Panc1 (cell line): ENCODE data around the gene HS6ST3.

ENCODE experiments used
- CTCF ChIP-seq: fragments of 450-650 bp; IDR thresholded peaks from 2 replicates; pipeline ENCODE4 v1.5.1; 2017; ENCODE audit warnings: mild to moderate bottlenecking
- POLR2AphosphoS5 ChIP-seq: IDR thresholded peaks from 2 replicates; pipeline ENCODE4 v1.6.1; 2012; ENCODE audit warnings: mild to moderate bottlenecking, low read depth, low read length, moderate library complexity
- SIN3A ChIP-seq: IDR thresholded peaks from 2 replicates; pipeline ENCODE4 v1.6.1; 2012; ENCODE audit warnings: low read depth, mild to moderate bottlenecking, low read length, moderate library complexity, borderline replicate concordance; ENCODE audit not compliant: insufficient read depth
- TCF7L2 ChIP-seq: IDR thresholded peaks from 2 replicates; pipeline ENCODE4 v1.6.1; 2011; ENCODE audit warnings: mild to moderate bottlenecking, low read depth, low read length, inconsistent platforms

GRCh38 chr13:96503481-96503880 lies 413.6 kb downstream of the HS6ST3 start:
- no peak for TF ChIP-seq CTCF
- TF ChIP-seq POLR2AphosphoS5: no peak
- no peak for TF ChIP-seq SIN3A
- no peak for TF ChIP-seq TCF7L2
